K562 (cell line): ENCODE results near the gene IGSF3. TPM values are rescaled to one million over a fixed set of nuclear protein-coding genes. Genes with fewer than 3 reads are reported as not detected.
A peak's percentile ranks its signal among the peaks of the same experiment; 100 is the strongest.

Experiments used
- CREBBP ChIP-seq: IDR thresholded peaks from one replicate; pipeline ENCODE4 v1.6.1; 2012; ENCODE audit warnings: low read depth, mild to moderate bottlenecking, control low read depth, inconsistent platforms, low read length
- NFE2L1 ChIP-seq: fragments of 450-650 bp; IDR thresholded peaks from 2 replicates; pipeline ENCODE4 v1.6.1; 2016; ENCODE audit warnings: missing genetic modification characterization, low read depth, mild to moderate bottlenecking, missing compliant biosample characterization, moderate library complexity, borderline replicate concordance
- POLR2AphosphoS2 ChIP-seq: IDR thresholded peaks from 2 replicates; pipeline ENCODE4 v1.6.1; 2012; ENCODE audit warnings: low read length, improper control_type of control experiment
- POLR2B ChIP-seq: fragments of 450-650 bp; IDR thresholded peaks from 2 replicates; pipeline ENCODE4 v1.6.1; 2018; ENCODE audit warnings: low read depth; ENCODE audit not compliant: partially characterized antibody
- ZFX ChIP-seq: sonication (generic); formaldehyde crosslinking; IDR thresholded peaks from 2 replicates; pipeline ENCODE4 v1.8.0; 2022; ENCODE audit warnings: mild to moderate bottlenecking, missing genetic modification reagents, moderate library complexity
- ZNF143 ChIP-seq: sonication (generic); formaldehyde crosslinking; IDR thresholded peaks from 2 replicates; pipeline ENCODE4 v1.9.0; 2022; ENCODE audit warnings: mild to moderate bottlenecking, missing genetic modification reagents
- ZNF518B ChIP-seq: fragments of 250-450 bp; sonication (Bioruptor Pico); IDR thresholded peaks from 2 replicates; pipeline ENCODE4 v1.5.0; 2021; ENCODE audit warnings: mild to moderate bottlenecking, moderate library complexity
- polyA plus RNA-seq, 8 experiments: library from polyadenylated mRNA; depleted of rRNA in 4 of 8; stranded (reverse) in 5 of 8; unstranded in 3 of 8; fragments of >200 nt; fragmentation: Nextera tagmentation in 2 of 8; fragmentation: Illumina TruSeq in 1 of 8; extraction: Ambion mirVana in 2 of 8; extraction: Trizol in 1 of 8; gene quantifications; 2 replicates each; pipeline versions ENCODE4 v1.2.1 to v1.2.3, GENCODE V29; 2011 to 2014; ENCODE audit warnings: inconsistent platforms in 1 of 8, missing spikeins in 1 of 8
- total RNA-seq, 7 experiments: library from RNA; depleted of rRNA in 6 of 7; stranded (reverse); fragments of >200 nt in 6 of 7; fragmentation: Illumina TruSeq in 2 of 7; extraction: Trizol in 2 of 7; gene quantifications; 2 replicates each; pipeline versions ENCODE4 v1.2.1 to v1.2.3, GENCODE V29; 2011 to 2021; ENCODE audit warnings: low replicate concordance in 1 of 7
- TF ChIP-seq, protein P1 (sequence below), 2 experiments: fragments of 450-650 bp in 1 of 2; sonication (generic) in 1 of 2; formaldehyde crosslinking in 1 of 2; IDR thresholded peaks in 1 of 2; conservative IDR thresholded peaks in 1 of 2; 2 replicates each; pipeline versions ENCODE4 v1.6.1 to v1.8.1; 2016 to 2023; ENCODE audit warnings: mild to moderate bottlenecking in 2 of 2, moderate library complexity in 2 of 2, inconsistent platforms in 1 of 2, missing genetic modification reagents in 1 of 2
- TF ChIP-seq, protein P2 (sequence below): fragments of 250-450 bp; sonication (Bioruptor Pico); IDR thresholded peaks from 2 replicates; pipeline ENCODE4 v1.8.0; 2022; ENCODE audit warnings: moderate library complexity, mild to moderate bottlenecking, inconsistent platforms
- TF ChIP-seq, protein P3 (sequence below): fragments of 250-450 bp; sonication (Bioruptor Pico); IDR thresholded peaks from 2 replicates; pipeline ENCODE4 v1.4.0; 2020; ENCODE audit warnings: borderline replicate concordance
- TF ChIP-seq, protein P4 (sequence below): IDR thresholded peaks from 2 replicates; pipeline ENCODE4 v1.6.1; 2014; ENCODE audit warnings: antibody characterized with exemption

The IGSF3 gene
- total and polyA plus RNA-seq, 9 of the 15 experiments (the other 6 are each of a cell fraction or from before 2014, with no cell fraction given), result 1.1 to 15.0 (median 8.3) TPM

DNA sequence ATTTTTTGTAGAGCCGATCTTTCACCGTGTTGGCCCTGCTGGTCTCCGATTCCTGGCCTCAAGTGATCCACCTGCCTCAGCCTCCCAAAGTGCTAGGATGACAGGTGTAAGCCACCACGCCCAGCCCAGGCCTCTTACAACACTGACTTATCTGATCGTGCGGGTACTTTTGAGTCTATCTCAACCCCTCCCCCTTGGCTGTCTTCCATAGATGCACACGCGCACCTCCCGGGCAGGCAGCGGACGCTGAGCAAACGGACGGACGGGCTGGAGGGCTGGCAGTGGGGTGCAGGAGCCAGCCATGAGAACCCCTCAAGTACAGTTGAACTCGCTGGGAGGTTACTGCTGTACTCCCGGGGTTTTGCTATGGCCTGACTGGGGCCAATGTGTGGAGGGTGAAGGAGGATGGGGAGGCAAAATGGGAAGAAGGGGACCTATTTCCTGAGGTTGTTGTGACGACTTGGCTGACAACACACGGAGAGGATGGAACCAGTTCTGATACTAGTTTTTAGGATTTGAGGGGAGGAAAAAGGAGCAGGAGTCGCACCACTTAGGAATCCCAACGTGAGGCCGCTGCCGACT lies 97.7 kb downstream of the IGSF3 start (continued):
- TF ChIP-seq ZNF143 (no peak), CREBBP (no peak), ZFX (no peak), POLR2B (peak; percentile 36), ZNF518B (CRISPR knock-in tag) (no peak), NFE2L1 (tag) (no peak), POLR2AphosphoS2 (no peak)
- TF ChIP-seq, protein P1, sequence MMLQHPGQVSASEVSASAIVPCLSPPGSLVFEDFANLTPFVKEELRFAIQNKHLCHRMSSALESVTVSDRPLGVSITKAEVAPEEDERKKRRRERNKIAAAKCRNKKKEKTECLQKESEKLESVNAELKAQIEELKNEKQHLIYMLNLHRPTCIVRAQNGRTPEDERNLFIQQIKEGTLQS (IDR thresholded peaks at IDR 0.05), result peak; percentile 12; the same call in 1 of the 2 replicates
- TF ChIP-seq, protein P1 (CRISPR knock-in tag; conservative IDR thresholded peaks at IDR 0.05), result no peak
- TF ChIP-seq, protein P2, sequence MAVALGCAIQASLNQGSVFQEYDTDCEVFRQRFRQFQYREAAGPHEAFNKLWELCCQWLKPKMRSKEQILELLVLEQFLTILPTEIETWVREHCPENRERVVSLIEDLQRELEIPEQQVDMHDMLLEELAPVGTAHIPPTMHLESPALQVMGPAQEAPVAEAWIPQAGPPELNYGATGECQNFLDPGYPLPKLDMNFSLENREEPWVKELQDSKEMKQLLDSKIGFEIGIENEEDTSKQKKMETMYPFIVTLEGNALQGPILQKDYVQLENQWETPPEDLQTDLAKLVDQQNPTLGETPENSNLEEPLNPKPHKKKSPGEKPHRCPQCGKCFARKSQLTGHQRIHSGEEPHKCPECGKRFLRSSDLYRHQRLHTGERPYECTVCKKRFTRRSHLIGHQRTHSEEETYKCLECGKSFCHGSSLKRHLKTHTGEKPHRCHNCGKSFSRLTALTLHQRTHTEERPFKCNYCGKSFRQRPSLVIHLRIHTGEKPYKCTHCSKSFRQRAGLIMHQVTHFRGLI, result no peak
- TF ChIP-seq, protein P3, sequence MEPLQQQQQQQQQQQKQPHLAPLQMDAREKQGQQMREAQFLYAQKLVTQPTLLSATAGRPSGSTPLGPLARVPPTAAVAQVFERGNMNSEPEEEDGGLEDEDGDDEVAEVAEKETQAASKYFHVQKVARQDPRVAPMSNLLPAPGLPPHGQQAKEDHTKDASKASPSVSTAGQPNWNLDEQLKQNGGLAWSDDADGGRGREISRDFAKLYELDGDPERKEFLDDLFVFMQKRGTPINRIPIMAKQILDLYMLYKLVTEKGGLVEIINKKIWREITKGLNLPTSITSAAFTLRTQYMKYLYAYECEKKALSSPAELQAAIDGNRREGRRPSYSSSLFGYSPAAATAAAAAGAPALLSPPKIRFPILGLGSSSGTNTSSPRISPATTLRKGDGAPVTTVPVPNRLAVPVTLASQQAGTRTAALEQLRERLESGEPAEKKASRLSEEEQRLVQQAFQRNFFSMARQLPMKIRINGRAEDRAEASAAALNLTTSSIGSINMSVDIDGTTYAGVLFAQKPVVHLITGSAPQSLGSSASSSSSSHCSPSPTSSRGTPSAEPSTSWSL, result no peak
- TF ChIP-seq, protein P4, sequence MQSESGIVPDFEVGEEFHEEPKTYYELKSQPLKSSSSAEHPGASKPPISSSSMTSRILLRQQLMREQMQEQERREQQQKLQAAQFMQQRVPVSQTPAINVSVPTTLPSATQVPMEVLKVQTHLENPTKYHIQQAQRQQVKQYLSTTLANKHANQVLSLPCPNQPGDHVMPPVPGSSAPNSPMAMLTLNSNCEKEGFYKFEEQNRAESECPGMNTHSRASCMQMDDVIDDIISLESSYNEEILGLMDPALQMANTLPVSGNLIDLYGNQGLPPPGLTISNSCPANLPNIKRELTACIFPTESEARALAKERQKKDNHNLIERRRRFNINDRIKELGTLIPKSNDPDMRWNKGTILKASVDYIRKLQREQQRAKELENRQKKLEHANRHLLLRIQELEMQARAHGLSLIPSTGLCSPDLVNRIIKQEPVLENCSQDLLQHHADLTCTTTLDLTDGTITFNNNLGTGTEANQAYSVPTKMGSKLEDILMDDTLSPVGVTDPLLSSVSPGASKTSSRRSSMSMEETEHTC, result no peak
